Panc1 (cell line): Measurements from ENCODE around the gene CYP24A1. TPM values are rescaled to one million over a fixed set of nuclear protein-coding genes. Genes with fewer than 3 reads are reported as not detected.

Experiments
- ATAC-seq: fragments of 200-7000 bp; cut with Tn5 transposase; 2 replicates; pipeline ENCODE4 v1.9.1; 2020; ENCODE audit warnings: mild to moderate bottlenecking, moderate library complexity
- BruUV-seq: library from RNA; stranded (reverse); fragments of 400-500 nt; replicated peaks from 2 replicates; lab custom pipeline; 2021; lab: Mats Ljungman, UMichigan
- CTCF ChIA-PET: fragments of 300-600 bp; sonication (Branson Sonifier 250); formaldehyde crosslinking; loops from one replicate; lab custom pipeline; 2022; ENCODE audit warnings: antibody characterized with exemption; lab: Charles Lee
- POLR2A ChIA-PET: fragments of 300-600 bp; sonication (Branson Sonifier 250); formaldehyde crosslinking; loops from one replicate; lab custom pipeline; 2022; ENCODE audit warnings: antibody characterized with exemption; lab: Charles Lee
- DNase-seq: peaks from one replicate; pipeline ENCODE4 v3.0.0-alpha.2; 2010; ENCODE audit warnings: low read depth, low spot score
- H3K27ac ChIP-seq: 2 replicates; pipeline ENCODE4 v1.5.1; 2011; ENCODE audit warnings: mild to moderate bottlenecking, low read length, inconsistent platforms
- H3K27me3 ChIP-seq: fragments of 200-500 bp; sonication (Bioruptor generic); 2 replicates; pipeline ENCODE4 v1.6.0; 2014; ENCODE audit warnings: low read length, inconsistent platforms; ENCODE audit not compliant: control insufficient read depth, insufficient read depth
- H3K36me3 ChIP-seq: fragments of 200-500 bp; sonication (Bioruptor generic); 2 replicates; pipeline ENCODE4 v1.5.1; 2014; ENCODE audit warnings: inconsistent platforms, mild to moderate bottlenecking, low read length, moderate library complexity; ENCODE audit not compliant: control insufficient read depth, insufficient read depth
- H3K4me1 ChIP-seq: 2 replicates; pipeline ENCODE4 v1.5.1; 2011; ENCODE audit warnings: inconsistent platforms, mild to moderate bottlenecking, low read length, moderate library complexity; ENCODE audit not compliant: control insufficient read depth, insufficient read depth
- H3K4me3 ChIP-seq, 2 experiments: 2 replicates each; pipeline ENCODE4 v1.5.1; 2011 to 2012; ENCODE audit warnings: low read depth in 2 of 2, low read length in 2 of 2, mild to moderate bottlenecking in 2 of 2, inconsistent platforms in 1 of 2, moderate library complexity in 1 of 2
- H3K9me3 ChIP-seq: fragments of 200-500 bp; sonication (Bioruptor generic); 2 replicates; pipeline ENCODE4 v1.5.1; 2014; ENCODE audit warnings: low read depth, mild to moderate bottlenecking, inconsistent platforms, low read length, moderate library complexity; ENCODE audit not compliant: control insufficient read depth, insufficient read depth
- CTCF ChIP-seq: fragments of 450-650 bp; IDR thresholded peaks from 2 replicates; pipeline ENCODE4 v1.5.1; 2017; ENCODE audit warnings: mild to moderate bottlenecking
- POLR2AphosphoS5 ChIP-seq: IDR thresholded peaks from 2 replicates; pipeline ENCODE4 v1.6.1; 2012; ENCODE audit warnings: mild to moderate bottlenecking, low read depth, low read length, moderate library complexity
- REST ChIP-seq, 2 experiments: IDR thresholded peaks; 2 replicates each; pipeline ENCODE4 v1.6.1; 2011 to 2012; ENCODE audit warnings: low read depth in 2 of 2, control low read depth in 1 of 2, low read length in 1 of 2, mild to moderate bottlenecking in 1 of 2, moderate library complexity in 1 of 2; ENCODE audit not compliant: insufficient read depth in 1 of 2
- SIN3A ChIP-seq: IDR thresholded peaks from 2 replicates; pipeline ENCODE4 v1.6.1; 2012; ENCODE audit warnings: low read depth, mild to moderate bottlenecking, low read length, moderate library complexity, borderline replicate concordance; ENCODE audit not compliant: insufficient read depth
- TCF7L2 ChIP-seq: IDR thresholded peaks from 2 replicates; pipeline ENCODE4 v1.6.1; 2011; ENCODE audit warnings: mild to moderate bottlenecking, low read depth, low read length, inconsistent platforms
- in situ Hi-C: cut with HindIII; loops from 2 replicates; pipeline ENCODE4 v1.10.0; 2016; ENCODE audit warnings: low sequenced_read_pairs, low pct_unique_long_range_greater_than_20kb
- intact Hi-C: fragments of 100-400 bp; cut with micrococcal nuclease; formaldehyde crosslinking; loops from one replicate; pipeline ENCODE4 v1.10.0; 2022; ENCODE audit not compliant: unreplicated experiment
- total RNA-seq: library from RNA; stranded (reverse); gene quantifications from one replicate; pipeline ENCODE4 v1.2.1, GENCODE V29; 2021; ENCODE audit not compliant: unreplicated experiment

Gene CYP24A1
- total RNA-seq, 1 experiment from 2014 or later = 3.0 TPM

GRCh38 chr20:54199721-54200176 is 26.0 kb upstream of the CYP24A1 start:
- no peaks in the 10 kb centered on the region for H3K36me3 ChIP-seq
- H3K4me3 ChIP-seq = no peak overlapping the region
- CTCF ChIA-PET = interaction anchor here (0.6 to 1.7 kb wide), 3 partner anchors 27 to 103 kb away, joined by 4 to 6 read pairs (median 4); no protein-coding TSS in a partner anchor
- ATAC-seq (peak; percentile 72), DNase-seq (peak; percentile 73)
- in situ Hi-C loops (no loop called here), intact Hi-C loops (loop anchor here (1.0 to 5.0 kb wide), 2 partner anchors 103 to 257 kb away; no protein-coding TSS in a partner anchor)
- H3K27ac ChIP-seq = peak overlapping the region; percentile 39; the same call in 1 of the 2 replicates
- H3K4me1 ChIP-seq = peaks cover 8% of the 10 kb centered on the region
- POLR2A ChIA-PET = no interaction called here
- no peaks in the 10 kb centered on the region for H3K9me3 ChIP-seq
- no TSS peak for BruUV-seq
- TF ChIP-seq CTCF (peak; percentile 96), REST (IDR thresholded peaks at IDR 0.05; ENCODE audit: insufficient read depth in 1 of 2, low read depth in 2 of 2, low read length in 1 of 2) (no peak), TCF7L2 (no peak), SIN3A (no peak), POLR2AphosphoS5 (no peak)
- no peaks in the 10 kb centered on the region for H3K27me3 ChIP-seq

- intact Hi-C loops (loop anchor here (1.0 to 5.0 kb wide), 2 partner anchors 103 to 257 kb away; no protein-coding TSS in a partner anchor), in situ Hi-C loops (no loop called here)
- no peaks in the 10 kb centered on the region for H3K36me3 ChIP-seq
- H3K9me3 ChIP-seq = no peaks in the 10 kb centered on the region
- H3K27ac ChIP-seq = peak overlapping the region; percentile 77
- peaks cover 11% of the 10 kb centered on the region for H3K4me1 ChIP-seq
- ATAC-seq (peak; percentile 8; the same call in 1 of the 2 replicates), DNase-seq (no peak)
- no TSS peak for BruUV-seq
- ChIA-PET CTCF (interaction anchor here (0.6 to 1.7 kb wide), 2 partner anchors 27 to 102 kb away, joined by 4 to 6 read pairs; no protein-coding TSS in a partner anchor), POLR2A (no interaction called here)
- TF ChIP-seq CTCF (0 out of 2 replicates have a peak, but pooled peaks have one; percentile 46), POLR2AphosphoS5 (no peak), TCF7L2 (no peak)
- H3K4me3 ChIP-seq = no peak overlapping the region
- H3K27me3 ChIP-seq = no peaks in the 10 kb centered on the region
These were observed 25.5 kb upstream of the CYP24A1 start for GRCh38 chr20:54199283-54199682.
